Spleen (tissue), 7 donors: Measurements from ENCODE around the gene TNFSF12.

ENCODE experiments used
- CTCF ChIP-seq, 11 experiments: fragments of 200-600 bp in 7 of 11; fragments of 450-650 bp in 4 of 11; sonication (generic) in 4 of 11; IDR thresholded peaks in 8 of 11; conservative IDR thresholded peaks in 3 of 11; 1 replicate in 7 of 11; 2 replicates in 4 of 11; pipeline versions ENCODE4 v1.4.0 to v1.8.0; 2016 to 2021; ENCODE audit warnings: antibody characterized with exemption in 11 of 11, inconsistent platforms in 4 of 11, mild to moderate bottlenecking in 1 of 11
- POLR2A ChIP-seq, 3 donors: fragments of 450-650 bp; IDR thresholded peaks; one replicate each; pipeline ENCODE4 v1.5.1; 2017; ENCODE audit warnings: antibody characterized with exemption in 3 of 3, mild to moderate bottlenecking in 1 of 3
- donor health status: DM: no; HTN: no; CAD: no; lungs with moderate emphysema.
- donor health status: DM: no; HTN: no; CAD: no.
- donor health status: DM: no; HTN: no; CAD: no.

- TF ChIP-seq CTCF (IDR thresholded peaks at IDR 0.05 in 8 of 11, conservative IDR thresholded peaks at IDR 0.05 in 3 of 11) (no peak), POLR2A (IDR thresholded peaks at IDR 0.05) (no peak)
These were observed 31.2 kb downstream of the TNFSF12 start for GRCh38 chr17:7579834-7580603.
